NK-92 (cell line): ENCODE data around the gene ANO1.

Experiments used
- DNase-seq: peaks from one replicate; lab custom pipeline; 2025; ENCODE audit not compliant: unreplicated experiment; lab: John Stamatoyannopoulos, UW

Gene ANO1

GRCh38 chr11:70092959-70093715 lies 15.0 kb downstream of the ANO1 start:
- DNase-seq, result no peak

DNA sequence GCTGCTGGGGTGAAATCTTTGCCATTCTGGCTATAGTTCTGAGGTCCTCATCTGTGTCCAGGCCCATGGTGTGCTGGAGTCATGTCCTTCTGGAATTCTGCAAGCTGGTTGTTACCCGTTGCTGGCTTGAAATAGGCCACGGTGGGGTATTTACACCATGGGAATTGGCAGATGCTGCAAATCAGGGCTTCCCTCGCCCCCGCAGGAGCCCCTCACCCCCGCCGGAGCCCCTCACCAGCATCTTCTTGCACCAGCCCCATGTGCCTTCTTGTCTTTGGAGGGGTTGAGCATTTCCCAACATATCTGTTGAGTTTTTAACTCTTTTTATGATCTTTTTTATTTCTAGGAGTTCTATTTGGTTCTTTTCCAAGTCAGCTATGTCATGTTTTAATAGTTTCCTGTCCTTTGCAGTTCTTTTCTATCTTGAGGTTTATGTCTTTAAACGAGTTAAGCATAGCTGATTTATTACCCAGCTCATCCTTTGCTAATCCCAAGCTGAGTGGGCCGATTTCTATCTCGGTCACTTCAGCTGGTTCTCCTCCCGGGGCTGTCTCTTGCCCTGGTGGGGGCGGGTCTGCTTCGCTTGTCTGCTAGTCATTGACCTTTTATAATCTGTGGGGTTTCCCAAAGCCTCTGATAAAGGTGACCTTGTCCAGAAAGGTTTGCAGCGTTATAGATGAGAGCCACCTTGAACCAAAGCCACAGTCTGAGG lies 17.6 kb downstream of the ANO1 start:
- no peak for DNase-seq

DNA sequence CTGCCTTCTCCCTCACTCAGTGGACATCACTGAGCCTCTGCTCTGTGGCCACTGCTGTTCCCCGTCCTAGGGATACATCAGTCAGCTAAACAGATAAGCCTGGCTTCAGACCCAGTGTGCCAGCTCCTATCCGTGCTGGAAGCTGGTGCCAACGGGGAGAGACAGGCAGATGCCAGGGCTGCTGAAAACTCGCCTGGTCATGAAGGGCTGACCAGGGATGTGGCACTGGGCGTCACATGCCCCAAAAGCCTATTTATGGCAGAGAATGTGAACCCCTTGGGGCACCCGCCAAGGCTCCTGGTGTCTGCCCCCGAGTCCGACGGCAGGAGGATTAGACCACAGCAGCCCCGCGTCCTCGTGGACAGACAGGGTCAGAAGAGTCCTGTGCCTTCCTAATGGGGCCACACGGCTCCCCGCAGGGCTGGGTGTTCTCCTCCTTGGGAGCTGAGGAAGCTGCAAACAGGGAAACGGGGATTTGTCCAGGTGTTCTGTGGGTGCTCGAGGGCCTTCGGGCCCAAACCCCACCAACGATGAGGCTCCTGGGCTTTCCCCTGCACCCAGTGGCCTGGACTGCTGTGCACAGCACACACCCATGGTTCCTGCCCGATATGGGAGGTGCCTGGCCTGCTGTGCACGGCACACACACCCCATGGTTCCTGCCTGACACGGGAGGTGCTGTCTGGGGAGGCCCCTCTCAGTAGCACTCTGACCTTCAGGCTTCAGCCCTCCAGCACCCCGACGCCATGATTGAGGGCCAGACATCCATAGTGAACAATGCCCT lies 19.9 kb downstream of the ANO1 start:
- DNase-seq, result no peak

DNA sequence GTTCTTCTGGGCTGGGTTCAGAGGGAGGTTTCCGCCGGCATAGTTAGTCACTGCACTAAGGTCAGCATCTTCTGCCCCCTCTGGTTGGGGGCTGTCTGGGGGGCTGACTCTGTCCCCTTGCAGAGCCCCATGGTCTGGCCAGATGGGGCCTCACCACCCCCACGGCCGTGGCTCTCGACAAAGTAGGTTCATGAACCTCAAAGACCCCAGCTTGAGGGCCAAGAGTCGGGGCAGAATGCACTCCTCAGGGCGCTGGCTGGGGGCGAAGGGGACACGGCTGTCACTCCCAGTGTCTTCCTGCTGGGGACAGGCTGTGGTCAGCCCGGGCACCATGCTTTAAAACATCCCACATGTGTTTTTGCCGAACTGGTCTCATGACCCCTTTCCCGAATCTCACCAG lies 20.8 kb downstream of the ANO1 start:
- DNase-seq, result no peak

DNA sequence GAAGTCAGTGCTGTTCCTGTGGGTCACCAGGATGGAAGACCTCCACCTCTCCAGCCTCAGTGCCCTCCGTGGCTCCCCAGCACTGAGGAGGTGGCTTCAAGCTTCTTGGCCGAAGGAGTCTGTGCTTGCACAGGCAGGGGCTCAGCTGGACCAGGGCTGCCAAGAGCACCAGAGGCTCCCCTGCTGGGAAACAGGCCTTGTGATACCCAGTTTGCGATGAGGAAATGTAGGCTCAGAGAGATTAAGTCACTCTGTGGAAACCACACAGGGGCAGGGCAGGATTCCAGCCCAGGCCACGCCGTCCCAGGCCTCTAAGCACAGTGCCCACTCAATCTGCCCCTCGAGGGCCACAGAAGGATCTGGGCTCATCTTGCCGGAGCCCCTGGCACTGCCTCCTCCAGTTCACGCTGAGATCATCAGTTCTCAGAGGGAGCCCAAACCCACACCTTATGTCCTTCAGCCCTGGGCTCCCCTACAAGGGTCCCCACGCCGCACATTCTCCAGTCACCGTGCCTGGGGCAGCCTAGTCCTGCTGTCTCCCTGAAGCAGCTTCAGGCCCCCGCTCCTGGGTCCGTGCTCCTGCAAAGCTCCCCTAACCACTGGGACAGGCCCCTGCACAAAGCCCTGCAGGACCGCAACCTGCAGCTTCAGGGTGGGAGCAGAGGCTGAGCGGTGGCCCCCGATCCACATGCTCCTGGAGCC lies 21.6 kb downstream of the ANO1 start:
- no peak for DNase-seq

DNA sequence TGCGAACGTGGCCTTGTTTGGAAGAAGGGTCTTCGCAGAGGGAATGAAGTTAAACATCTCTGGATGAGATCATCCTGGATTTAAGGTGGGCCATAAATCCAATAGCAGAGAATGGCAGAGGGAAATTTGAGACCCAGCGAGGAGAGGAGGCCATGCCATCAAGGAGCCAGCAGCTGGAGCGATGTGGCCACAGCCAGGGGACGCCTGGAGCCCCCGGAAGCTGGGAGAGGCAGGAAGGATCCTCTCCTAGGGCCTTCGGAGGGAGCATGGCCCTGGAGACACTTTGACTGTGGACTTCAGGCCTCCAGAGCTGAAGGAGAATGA lies 22.1 kb downstream of the ANO1 start:
- DNase-seq, result no peak

DNA sequence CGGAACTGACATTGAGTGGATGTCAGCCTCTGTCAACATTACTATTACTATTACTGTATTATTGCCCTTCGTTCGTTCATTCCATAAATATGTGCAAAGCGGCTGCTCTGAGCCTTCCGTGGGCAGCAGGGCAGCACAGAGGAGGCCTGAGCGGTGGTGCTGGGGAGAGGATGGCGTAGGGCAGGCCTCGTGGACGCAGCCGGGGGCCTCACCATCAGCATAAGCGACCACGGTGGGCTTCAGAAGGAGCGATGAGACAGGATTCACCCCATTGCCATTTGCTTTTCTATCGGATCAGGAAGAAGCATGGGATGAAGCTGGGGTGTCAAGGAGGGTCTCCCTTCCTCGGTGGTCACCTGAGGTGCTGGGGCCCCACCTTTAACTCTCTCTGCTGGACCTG lies 22.7 kb downstream of the ANO1 start:
- DNase-seq, result no peak

- DNase-seq, result no peak
Observed at GRCh38 chr11:70103256-70103975, 25.3 kb downstream of the ANO1 start.

DNA sequence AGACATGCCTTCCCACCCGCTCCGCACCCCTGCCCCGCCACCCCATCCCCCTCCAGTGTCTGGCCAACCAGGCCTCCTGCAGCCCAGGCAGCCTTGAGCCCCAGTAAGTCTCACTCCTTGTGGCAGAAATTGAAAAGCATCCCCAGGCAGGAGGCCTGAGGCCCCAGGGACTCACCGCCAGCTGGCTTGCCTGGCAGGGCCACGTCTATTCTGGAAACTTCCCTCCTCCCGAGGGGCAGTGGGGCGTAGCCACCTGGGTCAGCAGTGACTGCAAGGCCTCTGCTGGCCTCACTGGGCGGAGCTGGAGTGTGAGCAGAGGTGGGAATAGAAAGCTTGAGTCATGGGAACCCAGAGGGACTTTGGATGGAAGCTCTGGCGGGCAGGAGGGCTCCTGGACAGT lies 26.3 kb downstream of the ANO1 start:
- no peak for DNase-seq

DNA sequence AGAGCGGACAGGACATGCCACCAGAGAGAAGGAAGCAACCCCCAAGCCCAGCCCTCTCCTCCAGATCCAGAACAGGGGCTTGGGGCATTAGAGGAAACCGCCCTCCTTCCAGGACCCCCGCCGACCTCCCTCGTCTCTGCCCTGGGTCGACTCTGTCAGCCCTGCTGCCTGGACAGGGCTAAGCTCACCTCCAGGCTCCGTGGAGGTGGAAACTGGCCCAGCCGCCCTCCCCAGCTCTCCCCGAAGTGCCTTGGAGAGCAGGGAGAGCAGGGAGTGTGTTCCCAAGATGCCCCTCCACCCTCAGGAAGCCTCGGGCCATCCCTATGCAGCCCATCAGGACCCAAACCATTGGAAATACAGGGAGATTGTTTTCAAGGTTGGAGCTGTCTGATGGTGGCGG lies 26.8 kb downstream of the ANO1 start:
- DNase-seq, result no peak

DNA sequence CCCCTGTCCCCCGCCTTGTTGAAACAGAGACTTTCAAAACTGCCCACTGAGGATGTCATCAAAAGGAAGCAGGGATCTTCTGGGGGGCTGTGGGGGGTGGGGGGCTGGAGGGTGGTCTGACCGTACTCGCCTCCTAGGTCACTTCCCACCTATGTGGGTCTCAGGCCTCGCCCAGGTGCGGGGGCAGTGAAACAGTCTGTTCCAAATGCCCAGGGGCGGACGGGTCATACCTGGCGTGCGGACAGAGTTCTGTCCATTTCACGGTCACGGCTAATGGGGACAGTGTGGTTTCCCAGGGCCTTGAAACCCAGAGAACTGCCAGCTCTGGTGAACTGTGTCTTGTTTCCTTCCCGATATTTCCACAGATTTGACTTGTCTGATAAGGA lies 27.2 kb downstream of the ANO1 start:
- DNase-seq, result no peak

GRCh38 chr11:70105755-70106571 lies 27.8 kb downstream of the ANO1 start:
- DNase-seq, result no peak

DNA sequence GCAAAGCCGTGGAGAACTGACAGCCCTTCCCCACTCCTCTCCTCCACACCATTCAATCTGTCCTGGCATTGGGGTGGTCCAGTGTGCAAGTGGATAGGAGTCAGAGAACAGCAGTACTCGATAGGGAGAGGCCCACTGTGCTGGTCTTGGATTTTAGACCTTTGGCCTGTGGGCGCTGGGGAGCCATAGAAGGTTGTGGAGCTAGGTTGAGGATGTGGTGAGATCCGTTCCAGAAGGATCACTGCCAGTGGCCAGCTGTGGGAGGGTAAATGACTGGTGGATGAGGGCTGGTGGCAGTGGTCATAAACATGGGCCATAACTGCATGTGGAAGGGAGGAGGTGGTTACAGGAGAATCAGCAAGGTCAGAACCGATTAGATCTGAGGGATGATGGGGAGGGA lies 28.6 kb downstream of the ANO1 start:
- no peak for DNase-seq

DNA sequence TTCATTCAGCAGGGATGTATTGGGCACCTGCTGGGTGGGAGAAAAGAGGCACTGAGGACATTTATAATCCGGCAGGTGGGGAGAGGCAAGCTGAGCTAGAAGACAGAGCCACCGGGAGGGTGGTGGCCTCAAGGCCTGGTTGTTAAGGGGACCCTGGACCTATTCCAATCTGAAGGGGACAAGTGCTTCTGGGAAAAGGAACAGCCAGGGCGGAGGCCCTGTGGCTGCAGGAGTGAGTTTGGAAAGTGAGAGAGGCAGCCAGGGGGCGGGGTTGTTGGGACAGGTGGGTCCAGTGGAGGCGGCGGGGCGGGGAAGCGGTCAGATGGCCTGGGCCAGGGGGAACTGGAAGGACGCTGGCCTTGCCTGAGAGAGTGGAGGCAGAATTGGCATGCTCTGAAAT lies 29.1 kb downstream of the ANO1 start:
- no peak for DNase-seq

GRCh38 chr11:70107756-70108155 lies 29.6 kb downstream of the ANO1 start:
- DNase-seq, result no peak

- no peak for DNase-seq
Observed at GRCh38 chr11:70108250-70108649, 30.1 kb downstream of the ANO1 start.

GRCh38 chr11:70109006-70109405 lies 30.9 kb downstream of the ANO1 start:
- no peak for DNase-seq

DNA sequence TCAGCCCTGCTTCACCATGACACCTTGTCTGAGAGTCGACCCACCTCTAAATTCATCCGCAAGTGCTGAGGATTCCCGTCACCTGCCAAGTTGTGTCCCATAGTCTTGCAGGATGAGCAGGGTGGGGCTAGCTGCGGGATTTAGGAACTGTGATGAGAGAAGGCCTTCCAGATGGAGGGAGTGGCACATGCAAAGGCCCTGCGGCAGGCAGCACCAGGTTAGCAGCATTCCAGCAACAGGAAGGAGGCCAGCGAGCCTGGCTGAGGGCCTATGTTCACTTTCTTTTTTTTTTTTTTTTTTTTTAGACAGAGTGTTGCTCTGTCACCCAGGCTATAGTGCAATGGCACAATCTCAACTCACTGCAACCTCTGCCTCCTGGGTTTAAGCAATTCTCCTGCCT lies 31.8 kb downstream of the ANO1 start:
- no peak for DNase-seq

DNA sequence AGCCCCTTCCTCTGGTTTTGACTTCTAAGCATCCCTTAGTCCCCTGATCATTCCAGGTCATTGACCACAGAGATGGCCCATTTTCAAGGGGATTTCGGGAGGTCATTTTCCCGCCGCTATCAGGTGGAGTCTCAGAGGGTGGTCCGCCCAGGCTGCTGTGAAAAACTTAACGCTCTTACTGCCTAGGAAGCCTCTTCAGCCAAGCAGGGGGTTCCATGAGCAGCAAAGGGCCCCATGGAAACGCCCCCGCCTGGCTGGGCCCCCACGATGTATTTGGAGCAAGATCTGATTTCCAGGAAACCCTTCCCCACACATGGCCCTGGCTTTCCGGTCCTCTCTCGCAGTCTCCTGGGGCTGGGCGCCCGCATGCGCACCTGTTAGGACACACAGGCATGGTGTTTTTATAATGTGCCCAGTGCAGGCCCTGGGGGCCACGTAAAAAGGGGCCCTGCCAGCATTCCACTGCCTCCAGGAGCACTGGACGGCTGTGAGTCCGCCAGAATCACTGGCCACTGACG lies 32.5 kb downstream of the ANO1 start:
- DNase-seq, result no peak
